Keratinocyte (primary cell): ENCODE results near the gene ADCY5. TPM values are rescaled to one million over a fixed set of nuclear protein-coding genes. Genes with fewer than 3 reads are reported as not detected.

ENCODE experiments used
- DNase-seq: peaks from one replicate; pipeline ENCODE4 v3.0.0-alpha.2; 2011; ENCODE audit warnings: low read depth, missing footprints, low spot score
- FAIRE-seq: peaks from 2 replicates; lab custom pipeline; 2011; peaks lifted over from hg19 to GRCh38; lab: Jason Lieb, UNC
- H2AFZ ChIP-seq: 2 replicates; pipeline ENCODE4 v1.6.0; 2012; ENCODE audit warnings: low read length, control low read depth, inconsistent platforms; ENCODE audit not compliant: control insufficient read depth
- H3K27ac ChIP-seq: 2 replicates; pipeline ENCODE4 v1.5.1; 2011; ENCODE audit warnings: low read length; ENCODE audit not compliant: control insufficient read depth, insufficient read depth
- H3K27me3 ChIP-seq: 3 replicates; pipeline ENCODE4 v1.6.0; 2011; ENCODE audit warnings: low read length; ENCODE audit not compliant: control insufficient read depth, insufficient read depth; ENCODE audit errors: extremely low read depth
- H3K36me3 ChIP-seq, 2 experiments: 2 replicates in 1 of 2; 3 replicates in 1 of 2; pipeline ENCODE4 v1.5.1; 2011; ENCODE audit warnings: low read length in 2 of 2, mild to moderate bottlenecking in 1 of 2; ENCODE audit not compliant: control insufficient read depth in 2 of 2, insufficient read depth in 2 of 2; ENCODE audit errors: extremely low read depth in 1 of 2
- H3K4me1 ChIP-seq: 3 replicates; pipeline ENCODE4 v1.5.1; 2011; ENCODE audit warnings: low read length; ENCODE audit not compliant: control insufficient read depth, insufficient read depth; ENCODE audit errors: extremely low read depth
- H3K4me2 ChIP-seq: 3 replicates; pipeline ENCODE4 v1.6.0; 2011; ENCODE audit warnings: low read depth, low read length; ENCODE audit not compliant: control insufficient read depth, insufficient read depth; ENCODE audit errors: extremely low read depth
- H3K4me3 ChIP-seq, 3 experiments: fragments of 200-600 bp in 1 of 3; sonication (generic) in 1 of 3; 2 replicates in 2 of 3; 3 replicates in 1 of 3; pipeline ENCODE4 v1.5.1; 2011 to 2016; ENCODE audit warnings: low read length in 3 of 3, mild to moderate bottlenecking in 3 of 3, control low read depth in 2 of 3, inconsistent platforms in 1 of 3, low read depth in 1 of 3, mixed read lengths in 1 of 3, mixed run types in 1 of 3, moderate library complexity in 1 of 3; ENCODE audit not compliant: control insufficient read depth in 2 of 3, insufficient read depth in 2 of 3; ENCODE audit errors: extremely low read depth in 1 of 3
- H3K79me2 ChIP-seq: 2 replicates; pipeline ENCODE4 v1.6.0; 2012; ENCODE audit warnings: low read length; ENCODE audit not compliant: control insufficient read depth, insufficient read depth
- H3K9ac ChIP-seq: 3 replicates; pipeline ENCODE4 v1.6.0; 2011; ENCODE audit warnings: low read length; ENCODE audit not compliant: control insufficient read depth, insufficient read depth; ENCODE audit errors: extremely low read depth
- H3K9me1 ChIP-seq: 3 replicates; pipeline ENCODE4 v1.6.0; 2011; ENCODE audit warnings: low read length; ENCODE audit not compliant: control insufficient read depth, insufficient read depth; ENCODE audit errors: extremely low read depth
- H3K9me3 ChIP-seq: 2 replicates; pipeline ENCODE4 v1.5.1; 2012; ENCODE audit warnings: low read depth, low read length; ENCODE audit not compliant: control insufficient read depth
- H4K20me1 ChIP-seq: 3 replicates; pipeline ENCODE4 v1.6.0; 2011; ENCODE audit warnings: low read length; ENCODE audit not compliant: control insufficient read depth, insufficient read depth; ENCODE audit errors: extremely low read depth
- EZH2 ChIP-seq: IDR thresholded peaks from one replicate; pipeline ENCODE4 v1.6.1; 2012; ENCODE audit warnings: inconsistent platforms, mild to moderate bottlenecking, low read length, moderate library complexity
- dilution Hi-C: fragments of 300-500 bp; cut with MboI; formaldehyde crosslinking; loops from one replicate; pipeline ENCODE4 v1.7.0; 2020; ENCODE audit warnings: low sequenced_read_pairs; ENCODE audit not compliant: extremely low pct_ligation_motif_present
- polyA plus RNA-seq, 5 experiments: library from polyadenylated mRNA; depleted of rRNA in 3 of 5; stranded (reverse) in 3 of 5; stranded (forward) in 1 of 5; unstranded in 1 of 5; fragments of >200 nt; gene quantifications; 1 replicate in 1 of 5; 2 replicates in 3 of 5; 3 replicates in 1 of 5; pipeline versions ENCODE4 v1.2.1 to v1.2.3, GENCODE V29; 2011 to 2012; ENCODE audit warnings: missing spikeins in 2 of 5, low read depth in 1 of 5, low replicate concordance in 1 of 5
- TF ChIP-seq, protein P1 (sequence below), 3 experiments: IDR thresholded peaks in 1 of 3; conservative IDR thresholded peaks in 1 of 3; optimal IDR thresholded peaks in 1 of 3; 2 replicates in 2 of 3; 3 replicates in 1 of 3; pipeline versions ENCODE3 to v1.5.1; 2011; ENCODE audit warnings: low read length in 3 of 3, mild to moderate bottlenecking in 3 of 3, moderate library complexity in 2 of 3, control low read depth in 1 of 3, inconsistent platforms in 1 of 3; ENCODE audit not compliant: insufficient read depth in 2 of 3; ENCODE audit errors: extremely low read depth in 1 of 3

The ADCY5 gene
- polyA plus RNA-seq, 1 donor (not counting 4 experiments of a cell fraction or from before 2014, with no cell fraction given), result not detected

DNA sequence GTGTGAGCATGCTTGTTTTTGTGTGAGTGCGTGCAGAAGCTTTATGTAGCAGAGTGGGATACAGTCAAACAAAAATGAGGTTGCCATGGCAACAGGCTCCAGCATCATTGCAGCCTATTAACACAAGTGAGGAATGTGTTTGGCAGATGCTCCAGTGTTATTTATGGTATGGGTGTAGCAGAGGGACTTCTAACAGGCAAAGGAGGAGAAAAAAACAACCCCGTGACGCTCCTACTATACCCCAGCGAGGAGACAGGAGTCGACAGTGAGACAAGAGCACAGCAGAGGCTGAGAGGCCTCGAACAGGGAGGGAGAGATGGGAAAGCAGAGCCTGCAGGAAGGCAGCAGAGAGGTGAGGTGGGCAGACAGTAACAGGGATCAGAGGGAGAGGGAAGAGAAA is 4.9 kb downstream of the ADCY5 start:
- no peak overlapping the region for H3K27ac ChIP-seq
- H3K27me3 ChIP-seq, result peaks cover 53% of the 10 kb centered on the region
- H3K79me2 ChIP-seq, result no peaks in the 10 kb centered on the region
- no peak for FAIRE-seq
- no peaks in the 10 kb centered on the region for H3K9me3 ChIP-seq
- dilution Hi-C loops, result no loop called here
- no peaks in the 10 kb centered on the region for H3K36me3 ChIP-seq
- H3K9me1 ChIP-seq, result no peaks in the 10 kb centered on the region
- no peak overlapping the region for H2AFZ ChIP-seq
- no peak overlapping the region for H3K4me2 ChIP-seq
- H3K4me3 ChIP-seq, result no peak overlapping the region
- no peaks in the 10 kb centered on the region for H4K20me1 ChIP-seq
- TF ChIP-seq, protein P1, sequence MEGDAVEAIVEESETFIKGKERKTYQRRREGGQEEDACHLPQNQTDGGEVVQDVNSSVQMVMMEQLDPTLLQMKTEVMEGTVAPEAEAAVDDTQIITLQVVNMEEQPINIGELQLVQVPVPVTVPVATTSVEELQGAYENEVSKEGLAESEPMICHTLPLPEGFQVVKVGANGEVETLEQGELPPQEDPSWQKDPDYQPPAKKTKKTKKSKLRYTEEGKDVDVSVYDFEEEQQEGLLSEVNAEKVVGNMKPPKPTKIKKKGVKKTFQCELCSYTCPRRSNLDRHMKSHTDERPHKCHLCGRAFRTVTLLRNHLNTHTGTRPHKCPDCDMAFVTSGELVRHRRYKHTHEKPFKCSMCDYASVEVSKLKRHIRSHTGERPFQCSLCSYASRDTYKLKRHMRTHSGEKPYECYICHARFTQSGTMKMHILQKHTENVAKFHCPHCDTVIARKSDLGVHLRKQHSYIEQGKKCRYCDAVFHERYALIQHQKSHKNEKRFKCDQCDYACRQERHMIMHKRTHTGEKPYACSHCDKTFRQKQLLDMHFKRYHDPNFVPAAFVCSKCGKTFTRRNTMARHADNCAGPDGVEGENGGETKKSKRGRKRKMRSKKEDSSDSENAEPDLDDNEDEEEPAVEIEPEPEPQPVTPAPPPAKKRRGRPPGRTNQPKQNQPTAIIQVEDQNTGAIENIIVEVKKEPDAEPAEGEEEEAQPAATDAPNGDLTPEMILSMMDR (optimal IDR thresholded peaks at IDR 0.05 in 1 of 3, IDR thresholded peaks at IDR 0.05 in 1 of 3, conservative IDR thresholded peaks at IDR 0.05 in 1 of 3; ENCODE audit: extremely low read depth in 1 of 3, insufficient read depth in 2 of 3, low read length in 3 of 3), result no peak
- TF ChIP-seq EZH2, result no peak
- no peak overlapping the region for H3K9ac ChIP-seq
- no peak for DNase-seq
- no peaks in the 10 kb centered on the region for H3K4me1 ChIP-seq

DNA sequence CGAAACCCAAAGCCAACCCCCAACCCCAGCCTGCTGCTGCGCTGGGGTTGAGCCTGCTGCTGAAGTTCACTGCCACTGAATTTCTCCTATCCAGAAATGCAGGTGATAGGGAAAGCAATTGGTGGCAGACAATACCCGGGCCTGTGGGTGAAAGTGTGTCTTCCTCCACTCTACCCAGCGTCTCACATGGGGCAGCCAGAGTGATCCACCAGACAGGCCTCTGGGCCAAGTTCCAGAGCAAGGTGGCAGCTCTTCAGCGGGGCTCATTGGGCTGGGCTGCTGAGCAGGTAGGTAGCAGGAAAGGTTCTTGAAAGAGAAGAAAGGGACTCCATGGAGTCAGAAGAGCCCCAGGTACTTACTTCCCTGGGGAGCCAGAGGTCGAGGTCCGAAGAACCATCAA is 6.0 kb downstream of the ADCY5 start:
- H3K9ac ChIP-seq, result no peak overlapping the region
- dilution Hi-C loops, result no loop called here
- no peaks in the 10 kb centered on the region for H3K9me3 ChIP-seq
- TF ChIP-seq, protein P1 (optimal IDR thresholded peaks at IDR 0.05 in 1 of 3, IDR thresholded peaks at IDR 0.05 in 1 of 3, conservative IDR thresholded peaks at IDR 0.05 in 1 of 3; ENCODE audit: extremely low read depth in 1 of 3, insufficient read depth in 2 of 3, low read length in 3 of 3), result no peak
- TF ChIP-seq EZH2, result no peak
- H3K36me3 ChIP-seq, result no peaks in the 10 kb centered on the region
- H3K4me1 ChIP-seq, result no peaks in the 10 kb centered on the region
- H2AFZ ChIP-seq, result no peak overlapping the region
- H4K20me1 ChIP-seq, result no peaks in the 10 kb centered on the region
- H3K4me3 ChIP-seq, result no peak overlapping the region
- H3K27me3 ChIP-seq, result peaks cover 43% of the 10 kb centered on the region
- DNase-seq (no peak), FAIRE-seq (no peak)
- no peak overlapping the region for H3K4me2 ChIP-seq
- no peaks in the 10 kb centered on the region for H3K9me1 ChIP-seq
- H3K27ac ChIP-seq, result no peak overlapping the region
- no peaks in the 10 kb centered on the region for H3K79me2 ChIP-seq
